ENCODE data around the gene TTC19. TPM values are rescaled to one million over a fixed set of nuclear protein-coding genes. Genes with fewer than 3 reads are reported as not detected.

Gene TTC19
- total RNA-seq, 1 donor from 2014 or later: 36.0 TPM

GRCh38 chr17:15963670-15964110 is 35.9 kb upstream of the TTC19 start:
- DNase-seq (no peak), ATAC-seq (no peak)
- Histone ChIP-seq H3K9me3 (no peaks in the 10 kb centered on the region), H3K4me3 (no peak overlapping the region), H3K27ac (no peak overlapping the region), H3K36me3 (no peaks in the 10 kb centered on the region), H3K4me1 (peaks cover 43% of the 10 kb centered on the region), H3K27me3 (ENCODE audit: low read depth) (no peaks in the 10 kb centered on the region)
- TF ChIP-seq, protein P1, sequence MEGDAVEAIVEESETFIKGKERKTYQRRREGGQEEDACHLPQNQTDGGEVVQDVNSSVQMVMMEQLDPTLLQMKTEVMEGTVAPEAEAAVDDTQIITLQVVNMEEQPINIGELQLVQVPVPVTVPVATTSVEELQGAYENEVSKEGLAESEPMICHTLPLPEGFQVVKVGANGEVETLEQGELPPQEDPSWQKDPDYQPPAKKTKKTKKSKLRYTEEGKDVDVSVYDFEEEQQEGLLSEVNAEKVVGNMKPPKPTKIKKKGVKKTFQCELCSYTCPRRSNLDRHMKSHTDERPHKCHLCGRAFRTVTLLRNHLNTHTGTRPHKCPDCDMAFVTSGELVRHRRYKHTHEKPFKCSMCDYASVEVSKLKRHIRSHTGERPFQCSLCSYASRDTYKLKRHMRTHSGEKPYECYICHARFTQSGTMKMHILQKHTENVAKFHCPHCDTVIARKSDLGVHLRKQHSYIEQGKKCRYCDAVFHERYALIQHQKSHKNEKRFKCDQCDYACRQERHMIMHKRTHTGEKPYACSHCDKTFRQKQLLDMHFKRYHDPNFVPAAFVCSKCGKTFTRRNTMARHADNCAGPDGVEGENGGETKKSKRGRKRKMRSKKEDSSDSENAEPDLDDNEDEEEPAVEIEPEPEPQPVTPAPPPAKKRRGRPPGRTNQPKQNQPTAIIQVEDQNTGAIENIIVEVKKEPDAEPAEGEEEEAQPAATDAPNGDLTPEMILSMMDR (IDR thresholded peaks at IDR 0.05): no peak
- intact Hi-C loops (cut with DNase I): no loop called here

GRCh38 chr17:15965528-15965927 is 34.1 kb upstream of the TTC19 start:
- no peak overlapping the region for H3K4me3 ChIP-seq
- H3K36me3 ChIP-seq: no peaks in the 10 kb centered on the region
- intact Hi-C loops (cut with DNase I): no loop called here
- ATAC-seq (peak in 1 of 2 donors; percentile 5), DNase-seq (no peak)
- H3K4me1 ChIP-seq: peaks cover 30% of the 10 kb centered on the region
- H3K27ac ChIP-seq: peak overlapping the region; percentile 63
- no peaks in the 10 kb centered on the region for H3K9me3 ChIP-seq
- TF ChIP-seq, protein P1 (IDR thresholded peaks at IDR 0.05): no peak
- no peaks in the 10 kb centered on the region for H3K27me3 ChIP-seq (ENCODE audit: low read depth)

- ATAC-seq (peak; percentile 95 to 98), DNase-seq (peak; percentile 89)
- Histone ChIP-seq H3K9me3 (no peaks in the 10 kb centered on the region), H3K4me1 (peaks cover 37% of the 10 kb centered on the region), H3K36me3 (no peaks in the 10 kb centered on the region), H3K4me3 (peak overlapping the region; percentile 18), H3K27ac (peak overlapping the region; percentile 63), H3K27me3 (ENCODE audit: low read depth) (no peaks in the 10 kb centered on the region)
- intact Hi-C loops (cut with DNase I): no loop called here
- TF ChIP-seq, protein P1 (IDR thresholded peaks at IDR 0.05): no peak
Observed at GRCh38 chr17:15966183-15966878, 33.3 kb upstream of the TTC19 start.

DNA sequence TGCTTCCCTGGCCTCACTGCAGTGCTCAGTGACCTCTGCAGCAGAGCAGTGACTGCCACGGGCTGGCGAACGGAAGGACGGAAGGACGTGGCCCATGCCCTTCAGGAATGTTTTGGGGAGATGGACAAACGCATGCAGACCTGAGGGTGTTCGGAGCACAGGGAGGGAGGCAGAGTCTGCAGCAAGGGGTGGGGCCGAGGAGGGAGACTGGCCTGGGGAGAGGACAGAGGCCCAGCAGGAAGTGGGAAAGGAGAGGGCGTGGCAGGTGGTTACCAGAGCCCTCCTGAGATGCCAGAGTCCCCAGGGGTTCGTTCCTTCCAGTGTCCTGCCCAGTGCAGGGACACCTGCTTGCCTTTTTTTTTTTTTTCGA is 32.8 kb upstream of the TTC19 start:
- Histone ChIP-seq H3K4me3 (peak overlapping the region; percentile 18), H3K27me3 (ENCODE audit: low read depth) (no peaks in the 10 kb centered on the region), H3K4me1 (peaks cover 38% of the 10 kb centered on the region), H3K27ac (peak overlapping the region; percentile 63), H3K9me3 (no peaks in the 10 kb centered on the region), H3K36me3 (no peaks in the 10 kb centered on the region)
- ATAC-seq (peak; percentile 64 to 83), DNase-seq (peak; percentile 79)
- TF ChIP-seq, protein P1 (IDR thresholded peaks at IDR 0.05): no peak
- intact Hi-C loops (cut with DNase I): no loop called here

GRCh38 chr17:15967706-15968399 is 31.8 kb upstream of the TTC19 start:
- TF ChIP-seq, protein P1 (IDR thresholded peaks at IDR 0.05): no peak
- peaks cover 38% of the 10 kb centered on the region for H3K4me1 ChIP-seq
- no peak overlapping the region for H3K4me3 ChIP-seq
- intact Hi-C loops (cut with DNase I): no loop called here
- DNase-seq: no peak
- no peaks in the 10 kb centered on the region for H3K9me3 ChIP-seq
- no peak for ATAC-seq
- H3K36me3 ChIP-seq: no peaks in the 10 kb centered on the region
- peak overlapping the region; percentile 63 for H3K27ac ChIP-seq
- no peaks in the 10 kb centered on the region for H3K27me3 ChIP-seq (ENCODE audit: low read depth)

Measured in lower lobe of right lung (tissue), 2 donors.